Activated CD8-positive, alpha-beta memory T cell treated with anti-CD3 and anti-CD28 coated beads, Interleukin-2, amount 50 U/mL, for 4 hours (primary cell): ENCODE data around the gene ERMAP.
"Not testable (repeated sequence)": the region's sequence is repeated elsewhere in the genome, so short reads cannot be mapped to it uniquely, and the experiment has no call there.

ENCODE experiments used
- DNase-seq: peaks from one replicate; pipeline ENCODE4 v3.0.0-alpha.2; 2020

ERMAP gene

DNA sequence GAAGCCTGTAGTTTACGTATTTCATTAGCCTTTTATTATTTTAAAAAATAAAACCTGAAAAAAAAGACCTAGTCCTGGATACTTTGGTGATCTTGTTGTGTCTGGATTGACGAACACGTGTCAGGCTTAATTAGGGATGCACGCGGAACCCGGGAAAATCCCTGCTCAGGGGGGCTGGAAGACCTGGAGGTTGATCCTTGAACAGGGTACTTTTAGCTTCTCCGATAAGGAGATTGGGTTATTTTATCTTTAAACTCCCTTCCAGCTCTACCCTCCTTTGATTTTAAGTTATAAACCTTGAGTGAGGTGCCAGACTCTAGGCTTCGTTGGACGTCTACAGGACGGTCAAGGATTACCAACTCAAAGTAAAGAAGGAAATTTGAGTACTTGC lies 28.9 kb downstream of the ERMAP start:
- no peak for DNase-seq

DNA sequence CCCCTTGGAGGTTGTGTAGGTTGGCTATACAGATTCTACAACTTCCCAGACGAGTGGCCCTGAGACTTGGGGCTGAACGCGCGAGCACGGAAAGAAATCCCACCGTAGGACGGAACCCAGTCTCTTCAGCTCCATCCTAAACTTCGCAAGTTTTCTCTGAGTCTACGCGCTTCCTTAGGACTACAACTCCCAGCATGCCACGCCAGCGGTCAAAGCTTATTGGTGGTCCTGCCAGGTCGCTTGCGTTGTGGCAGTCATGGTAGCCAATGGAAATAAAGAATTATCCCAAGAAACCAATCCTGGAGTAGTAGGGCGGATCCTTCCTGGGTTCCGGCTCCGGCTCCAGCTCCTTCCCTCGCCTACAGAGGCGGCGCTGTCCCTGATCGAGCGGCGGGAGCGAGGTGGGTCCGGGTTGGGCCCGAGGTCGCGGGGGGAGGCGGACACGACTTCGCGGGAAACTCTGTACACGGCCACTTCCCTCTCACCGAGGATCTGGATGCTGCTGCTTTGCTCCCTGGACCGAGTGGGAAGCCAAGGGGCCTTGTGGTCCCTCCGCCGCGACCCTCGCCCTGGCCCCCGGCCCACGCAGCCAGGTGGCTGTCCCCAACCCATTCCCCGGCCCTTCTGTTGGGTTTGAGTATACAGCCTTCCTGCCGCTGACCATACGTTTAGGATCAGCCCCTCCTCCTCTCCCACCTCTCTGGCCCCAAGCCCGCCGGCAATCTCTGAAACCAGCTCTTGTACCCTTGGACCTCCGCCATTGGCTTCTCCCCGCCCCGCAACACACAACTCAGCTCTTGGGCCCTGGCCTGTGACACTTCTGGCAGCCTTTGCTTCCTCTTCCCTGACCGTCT lies 29.6 kb downstream of the ERMAP start, which contains the start of gene ZNF691:
ZNF691 (plus strand) TSS at position 357 of the 854 bp plus-strand sequence. CDS start 3,046 bp downstream, outside the sequence.
- peak; percentile 84 for DNase-seq

- no peak for DNase-seq
These were observed 30.2 kb downstream of the ERMAP start for GRCh38 chr1:42847111-42847595.

DNA sequence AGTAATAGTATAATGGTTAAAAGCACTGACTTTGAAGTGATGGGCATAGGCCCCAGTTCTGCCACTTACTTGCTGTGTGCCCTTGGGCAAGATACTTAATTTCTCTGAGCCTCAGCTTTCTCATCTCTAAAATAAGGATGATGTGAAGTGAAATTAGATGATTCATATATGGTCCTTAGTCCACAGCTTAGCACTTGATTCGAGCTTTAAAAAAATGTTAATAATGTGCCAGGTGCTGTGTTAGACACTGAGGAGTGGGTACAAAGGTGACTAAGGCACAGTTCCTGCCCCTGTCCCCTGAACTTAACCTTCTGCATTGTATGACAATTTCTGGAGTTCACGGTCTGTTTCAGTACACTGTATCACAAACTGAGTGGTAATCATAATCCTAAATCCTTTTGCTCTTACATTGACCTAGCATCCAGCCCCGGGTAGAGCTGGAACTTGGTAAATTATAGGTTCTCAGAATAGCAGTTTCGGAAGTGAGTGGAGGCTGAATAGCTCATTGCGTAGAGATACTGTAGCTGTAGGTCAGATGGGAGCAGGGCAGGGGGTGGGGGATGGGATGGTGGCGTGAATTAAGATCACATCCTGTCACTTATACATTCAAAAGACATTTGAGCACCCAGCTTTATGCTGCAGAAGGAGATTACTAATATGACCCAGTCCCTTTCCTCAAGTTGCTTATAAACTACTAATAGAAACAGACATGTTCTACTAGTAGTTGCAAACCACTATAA lies 31.0 kb downstream of the ERMAP start:
- no peak for DNase-seq

- DNase-seq, result no peak
These were observed 32.1 kb downstream of the ERMAP start for GRCh38 chr1:42848823-42849537.

DNA sequence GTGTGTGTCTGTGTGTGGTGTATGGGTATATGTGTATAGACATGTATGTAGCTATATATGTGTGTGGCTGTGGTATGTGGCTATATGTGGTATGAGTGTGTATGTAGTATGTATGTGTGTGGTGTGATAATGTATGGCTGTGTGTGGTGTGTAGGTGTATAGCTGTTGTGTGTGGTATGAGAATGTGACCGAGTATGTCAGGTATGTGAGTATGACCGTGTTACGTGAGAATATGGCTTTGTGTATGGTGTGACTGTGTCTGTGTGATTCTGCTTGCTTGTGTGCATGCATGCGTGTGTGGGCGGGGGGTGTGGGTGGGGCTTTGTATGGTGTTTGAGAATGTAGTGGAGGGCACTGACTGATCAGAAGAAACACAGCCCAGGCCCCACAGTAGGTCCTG lies 33.0 kb downstream of the ERMAP start:
- no peak for DNase-seq

- no peak for DNase-seq
These were observed 34.5 kb downstream of the ERMAP start for GRCh38 chr1:42851420-42851819.

GRCh38 chr1:42851960-42852607 lies 35.2 kb downstream of the ERMAP start:
- DNase-seq, result no peak

DNA sequence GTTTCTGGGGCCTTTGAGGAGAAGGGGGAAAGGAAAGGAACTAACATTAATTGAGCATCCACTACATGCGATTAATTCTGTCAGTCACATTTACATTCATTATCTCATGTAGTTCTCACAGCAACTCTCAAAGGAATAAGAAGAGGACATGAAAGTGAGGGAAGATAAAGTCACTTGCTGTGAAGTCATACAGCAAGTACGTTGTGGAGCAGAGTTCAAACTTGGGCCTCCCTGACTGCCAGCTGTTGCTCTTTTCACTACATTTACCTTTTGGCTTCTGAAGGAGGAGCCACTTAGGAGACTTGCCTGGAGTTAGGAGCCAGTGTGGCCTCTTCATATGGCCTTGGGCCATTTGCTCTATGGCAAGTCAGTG lies 35.7 kb downstream of the ERMAP start:
- no peak for DNase-seq

- no peak for DNase-seq
These were observed 36.4 kb downstream of the ERMAP start for GRCh38 chr1:42853116-42853884.

DNA sequence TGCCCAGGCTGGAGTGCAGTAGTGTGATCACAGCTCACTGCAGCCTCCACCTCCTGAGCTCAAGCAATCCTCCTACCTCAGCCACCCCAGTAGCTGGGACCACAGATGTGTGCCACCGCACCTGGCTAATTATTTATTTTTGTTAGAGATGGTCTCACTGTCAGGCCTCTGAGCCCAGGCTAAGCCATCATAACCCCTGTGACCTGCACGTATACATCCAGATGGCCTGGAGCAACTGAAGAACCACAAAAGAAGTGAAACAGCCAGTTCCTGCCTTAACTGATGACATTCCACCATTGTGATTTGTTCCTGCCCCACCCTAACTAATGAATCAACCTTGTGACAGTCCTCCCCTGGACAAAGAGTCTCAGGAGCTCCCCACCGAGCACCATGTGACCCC lies 39.6 kb downstream of the ERMAP start:
- not testable (repeated sequence) for DNase-seq

DNA sequence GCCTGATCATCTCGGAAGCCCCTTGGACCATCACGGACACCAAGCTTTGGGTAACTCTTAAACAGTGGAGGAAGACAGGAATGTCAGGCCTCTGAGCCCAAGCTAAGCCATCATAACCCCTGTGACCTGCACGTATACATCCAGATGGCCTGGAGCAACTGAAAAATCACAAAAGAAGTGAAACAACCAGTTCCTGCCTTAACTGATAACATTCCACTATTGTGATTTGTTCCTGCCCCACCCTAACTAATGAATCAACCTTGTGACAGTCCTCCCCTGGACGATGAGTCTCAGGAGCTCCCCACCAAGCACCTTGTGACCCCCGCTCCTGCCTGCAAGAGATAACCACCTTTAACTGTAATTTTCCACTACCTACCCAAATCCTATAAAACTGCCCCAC lies 42.4 kb downstream of the ERMAP start:
- not testable (repeated sequence) for DNase-seq

- no peak for DNase-seq
These were observed 43.6 kb downstream of the ERMAP start for GRCh38 chr1:42860339-42861013.

DNA sequence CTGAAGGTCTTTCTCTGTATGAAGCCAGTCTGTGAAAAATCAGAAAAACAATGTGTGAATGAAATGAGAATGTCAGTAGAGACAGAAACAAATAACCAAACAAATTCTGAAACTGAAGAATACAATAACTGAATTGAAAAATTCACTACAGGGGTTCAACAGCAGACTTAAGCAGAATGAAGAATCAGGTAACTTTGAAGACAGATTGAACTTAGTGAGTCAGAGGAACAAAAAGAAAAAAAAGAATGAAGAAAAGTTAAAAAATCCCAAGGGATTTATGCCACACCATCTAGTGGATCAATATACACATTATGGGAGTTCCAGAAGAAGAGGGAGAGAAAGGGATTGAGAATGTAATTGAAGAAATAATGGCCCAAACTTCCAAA lies 44.1 kb downstream of the ERMAP start:
- no peak for DNase-seq

- no peak for DNase-seq
These were observed 49.6 kb downstream of the ERMAP start for GRCh38 chr1:42866549-42866948.

GRCh38 chr1:42868466-42868865 lies 51.5 kb downstream of the ERMAP start:
- not testable (repeated sequence) for DNase-seq

DNA sequence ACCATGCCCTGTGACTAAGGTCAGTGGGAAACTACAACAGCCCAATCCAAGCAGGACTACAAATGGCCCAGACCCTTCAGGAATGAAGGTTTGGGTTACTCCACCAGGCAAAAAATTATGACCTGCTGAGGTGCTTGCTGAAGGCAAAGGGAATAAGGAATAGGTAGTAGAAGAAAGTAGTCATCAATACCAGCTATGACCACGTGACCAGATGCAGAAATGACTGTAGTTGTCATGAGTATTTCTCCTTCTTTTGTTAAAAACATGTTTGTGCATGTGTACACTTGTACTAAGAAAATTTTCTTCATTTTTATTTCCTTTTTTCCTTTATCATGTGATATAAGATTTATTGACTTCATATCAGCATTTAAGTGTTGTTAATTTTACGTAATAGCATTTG lies 52.3 kb downstream of the ERMAP start:
- DNase-seq, result not testable (repeated sequence)

DNA sequence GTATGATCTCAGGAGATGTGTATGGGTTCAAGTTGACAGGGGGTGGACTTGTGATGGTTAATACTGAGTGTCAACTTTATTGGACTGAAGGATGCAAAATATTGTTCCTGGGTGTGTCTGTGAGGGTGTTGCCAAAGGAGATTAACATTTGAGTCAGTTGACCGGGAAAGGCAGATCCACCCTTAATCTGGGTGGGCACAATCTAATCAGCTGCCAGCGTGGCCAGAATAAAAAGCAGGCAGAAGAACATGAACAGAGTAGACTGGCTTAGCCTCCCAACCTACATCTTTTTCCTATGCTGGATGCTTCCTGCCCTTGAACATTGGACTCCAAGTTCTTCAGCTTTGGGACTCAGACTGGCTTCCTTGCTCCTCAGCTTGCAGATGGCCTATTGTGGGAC lies 52.8 kb downstream of the ERMAP start:
- DNase-seq, result not testable (repeated sequence)

DNA sequence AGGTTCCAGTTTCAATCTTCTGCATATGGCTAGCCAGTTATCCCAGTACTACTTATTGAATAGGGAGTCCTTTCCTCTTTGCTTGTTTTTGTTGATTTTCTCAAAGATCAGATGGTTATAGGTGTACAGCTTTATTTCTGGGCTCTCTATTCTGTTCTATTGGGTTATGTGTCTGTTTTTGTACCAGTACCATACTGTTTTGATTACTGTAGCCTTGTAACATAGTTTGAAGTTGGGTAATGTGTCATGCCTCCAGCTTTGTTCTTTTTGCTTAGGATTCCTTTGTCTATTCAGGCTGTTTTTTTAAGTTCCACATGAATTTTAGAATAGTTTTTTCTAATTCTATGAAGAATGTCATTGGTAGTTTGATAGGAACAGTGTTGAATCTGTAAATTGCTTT lies 56.2 kb downstream of the ERMAP start:
- DNase-seq, result not testable (repeated sequence)

DNA sequence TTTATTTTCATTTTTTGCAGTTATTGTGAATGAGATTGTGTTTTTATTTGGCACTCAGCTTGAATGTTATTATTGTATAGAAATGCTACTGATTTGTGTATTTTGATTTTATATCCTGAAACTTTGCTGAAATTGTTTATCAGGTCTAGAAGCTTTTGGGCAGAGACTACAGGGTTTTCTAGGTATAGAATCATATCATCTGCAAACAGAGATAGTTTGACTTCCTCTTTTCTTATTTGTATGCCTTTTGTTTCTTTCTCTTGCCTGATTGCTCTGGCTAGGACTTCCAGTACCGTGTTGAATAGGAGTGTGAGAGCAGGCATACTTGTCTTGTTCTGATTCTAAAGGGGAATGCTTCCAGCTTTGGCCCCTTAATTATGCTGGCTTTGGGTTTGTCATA lies 56.7 kb downstream of the ERMAP start:
- no peak for DNase-seq

DNA sequence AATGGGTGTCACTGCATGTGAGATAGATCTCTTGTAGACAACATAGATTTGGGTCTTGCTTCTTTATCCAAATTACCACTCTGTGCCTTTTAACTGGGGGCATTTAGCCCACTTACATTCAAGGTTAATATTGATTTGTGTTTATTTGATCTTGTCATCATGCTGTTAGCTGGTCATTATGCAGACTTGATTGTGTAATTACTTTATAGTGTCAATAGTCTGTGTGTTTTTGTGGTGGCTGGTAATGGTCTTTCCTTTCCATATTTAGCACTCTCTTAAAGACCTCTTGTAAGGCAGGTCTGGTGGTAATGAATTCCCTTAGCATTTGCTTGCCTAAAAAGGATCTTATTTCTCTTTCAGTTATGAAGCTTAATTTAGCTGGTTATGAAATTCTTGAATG lies 59.1 kb downstream of the ERMAP start:
- no peak for DNase-seq
